ENCODE data around the gene SSH3.
A peak's percentile ranks its signal among the peaks of the same experiment; 100 is the strongest.

Gene SSH3

DNA sequence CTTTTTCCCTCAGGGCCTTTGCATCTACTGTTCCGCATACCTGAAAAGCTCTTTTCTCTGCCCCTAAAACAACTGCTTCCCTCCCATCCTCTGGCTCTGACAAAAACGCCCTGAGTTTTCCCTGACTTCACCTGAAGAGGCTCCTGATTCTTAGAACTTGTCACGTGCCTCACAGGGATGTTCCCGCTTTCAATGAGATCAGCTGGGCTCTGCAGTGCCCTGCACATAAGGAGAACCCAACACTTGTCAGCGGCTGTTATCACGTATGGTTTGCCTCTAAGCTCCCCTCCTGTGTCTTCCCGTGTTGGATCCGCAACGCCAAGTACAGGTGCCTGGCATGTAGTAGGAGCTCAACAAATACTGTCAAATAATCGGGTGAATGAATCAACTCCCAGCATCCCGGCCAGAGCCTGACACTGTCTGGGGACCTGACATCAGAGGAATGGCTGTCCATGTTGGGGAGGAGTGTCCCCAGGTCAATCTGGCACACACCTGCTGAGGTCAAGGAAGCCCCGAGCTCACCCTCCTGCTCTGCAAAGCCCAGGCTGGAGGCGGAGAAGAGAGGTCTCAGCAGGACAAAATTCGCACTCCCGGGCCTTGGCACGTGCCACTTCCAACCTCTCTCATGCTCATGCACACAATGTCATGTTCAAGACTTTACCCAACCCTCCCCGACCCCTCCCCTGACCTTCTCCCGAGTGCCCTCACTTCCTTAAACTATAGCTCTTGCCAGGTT lies 41.2 kb upstream of the SSH3 start:
- Histone ChIP-seq H3K27ac (ENCODE audit: low read length) (no peak overlapping the region), H3K36me3 (ENCODE audit: control insufficient read depth, insufficient read depth, low read length) (no peaks in the 10 kb centered on the region), H3K4me1 (ENCODE audit: control insufficient read depth, insufficient read depth, low read length) (peaks cover 2% of the 10 kb centered on the region; the same call in 1 of the 2 replicates), H3K9me3 (ENCODE audit: control insufficient read depth, insufficient read depth, low read length) (no peaks in the 10 kb centered on the region), H3K27me3 (ENCODE audit: control insufficient read depth, insufficient read depth, low read length) (no peaks in the 10 kb centered on the region; the same call in 1 of the 2 replicates), H3K4me3 (ENCODE audit: low read length) (no peak overlapping the region)
- WGBS (ENCODE audit: insufficient coverage, insufficient read length), result no CpG with 5 or more reads among the region's 18 CpGs
- DNase-seq (ENCODE audit: low read depth, low spot score), result no peak

DNA sequence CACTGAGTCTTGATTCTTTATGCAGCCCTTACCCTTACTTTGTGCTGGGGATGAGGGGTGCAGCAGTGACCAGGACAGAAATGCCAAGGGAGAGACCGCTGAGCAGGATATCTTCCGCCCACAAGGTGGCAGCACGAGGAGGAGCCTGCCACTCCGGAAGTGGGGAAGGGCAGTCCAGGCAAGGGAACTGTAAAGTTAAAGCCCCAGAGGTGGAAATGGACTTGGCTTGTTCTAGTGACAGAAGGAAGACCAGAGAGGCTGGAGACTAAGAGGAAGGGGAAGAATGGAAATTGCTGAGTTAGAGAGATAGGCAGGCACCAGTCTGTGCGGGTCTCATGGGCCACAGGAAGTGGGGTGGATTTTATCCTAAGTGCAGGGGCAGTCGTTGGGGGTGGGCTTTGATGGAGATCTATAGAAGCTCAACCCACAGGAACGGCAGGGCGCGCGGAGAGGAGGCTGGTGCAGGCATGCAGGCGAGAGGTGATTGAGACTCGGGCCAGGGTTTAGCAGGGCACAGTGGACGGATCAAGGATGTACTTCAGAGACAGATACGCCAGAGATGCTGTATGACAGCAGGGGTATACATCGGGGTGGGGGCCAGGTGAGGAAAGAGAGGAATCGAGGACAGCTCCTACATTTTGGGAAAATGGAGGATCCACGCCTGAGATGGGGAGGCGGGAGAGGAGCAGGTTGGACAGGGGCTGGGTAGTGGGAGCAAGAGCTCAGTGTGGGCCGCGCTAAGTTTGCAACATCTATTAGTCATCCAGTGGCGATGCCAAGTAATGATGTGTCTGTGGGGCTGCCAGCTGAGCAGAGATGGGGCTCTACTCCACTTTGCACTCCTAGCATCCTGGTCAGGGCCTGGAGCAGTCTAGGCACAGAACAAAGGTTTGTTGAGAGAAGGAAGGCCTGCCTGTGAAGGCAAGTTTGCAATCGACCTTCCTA lies 40.3 kb upstream of the SSH3 start:
- Histone ChIP-seq H3K27me3 (ENCODE audit: control insufficient read depth, insufficient read depth, low read length) (no peaks in the 10 kb centered on the region; the same call in 1 of the 2 replicates), H3K4me1 (ENCODE audit: control insufficient read depth, insufficient read depth, low read length) (peaks cover 3% of the 10 kb centered on the region; the same call in 1 of the 2 replicates), H3K27ac (ENCODE audit: low read length) (no peak overlapping the region), H3K9me3 (ENCODE audit: control insufficient read depth, insufficient read depth, low read length) (no peaks in the 10 kb centered on the region), H3K36me3 (ENCODE audit: control insufficient read depth, insufficient read depth, low read length) (no peaks in the 10 kb centered on the region), H3K4me3 (ENCODE audit: low read length) (no peak overlapping the region)
- no CpG with 5 or more reads among the region's 22 CpGs for WGBS (ENCODE audit: insufficient coverage, insufficient read length)
- DNase-seq (ENCODE audit: low read depth, low spot score), result no peak

DNA sequence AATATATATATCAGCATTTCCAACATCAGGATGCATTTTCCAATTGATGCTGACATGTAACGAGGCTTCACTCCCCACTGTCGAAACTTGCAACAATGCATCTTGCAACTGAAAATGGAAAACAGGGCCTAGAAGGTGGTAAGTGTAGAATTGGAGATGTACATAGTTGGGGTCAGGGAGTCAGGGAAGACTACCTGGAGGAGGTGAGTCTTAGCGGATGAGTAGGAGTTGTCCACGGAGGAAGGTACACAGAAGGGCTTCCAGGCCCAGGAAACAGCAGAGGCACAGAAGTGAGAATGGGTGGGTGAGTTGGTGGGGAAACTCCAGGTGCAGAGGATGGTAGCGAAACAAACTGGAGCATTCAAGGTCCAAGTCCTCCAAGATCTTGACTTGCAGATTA lies 39.1 kb upstream of the SSH3 start:
- Histone ChIP-seq H3K4me3 (ENCODE audit: low read length) (no peak overlapping the region), H3K27me3 (ENCODE audit: control insufficient read depth, insufficient read depth, low read length) (no peaks in the 10 kb centered on the region; the same call in 1 of the 2 replicates), H3K36me3 (ENCODE audit: control insufficient read depth, insufficient read depth, low read length) (no peaks in the 10 kb centered on the region), H3K27ac (ENCODE audit: low read length) (no peak overlapping the region), H3K9me3 (ENCODE audit: control insufficient read depth, insufficient read depth, low read length) (no peaks in the 10 kb centered on the region), H3K4me1 (ENCODE audit: control insufficient read depth, insufficient read depth, low read length) (peaks cover 3% of the 10 kb centered on the region)
- no CpG with 5 or more reads among the region's 5 CpGs for WGBS (ENCODE audit: insufficient coverage, insufficient read length)
- no peak for DNase-seq (ENCODE audit: low read depth, low spot score)

DNA sequence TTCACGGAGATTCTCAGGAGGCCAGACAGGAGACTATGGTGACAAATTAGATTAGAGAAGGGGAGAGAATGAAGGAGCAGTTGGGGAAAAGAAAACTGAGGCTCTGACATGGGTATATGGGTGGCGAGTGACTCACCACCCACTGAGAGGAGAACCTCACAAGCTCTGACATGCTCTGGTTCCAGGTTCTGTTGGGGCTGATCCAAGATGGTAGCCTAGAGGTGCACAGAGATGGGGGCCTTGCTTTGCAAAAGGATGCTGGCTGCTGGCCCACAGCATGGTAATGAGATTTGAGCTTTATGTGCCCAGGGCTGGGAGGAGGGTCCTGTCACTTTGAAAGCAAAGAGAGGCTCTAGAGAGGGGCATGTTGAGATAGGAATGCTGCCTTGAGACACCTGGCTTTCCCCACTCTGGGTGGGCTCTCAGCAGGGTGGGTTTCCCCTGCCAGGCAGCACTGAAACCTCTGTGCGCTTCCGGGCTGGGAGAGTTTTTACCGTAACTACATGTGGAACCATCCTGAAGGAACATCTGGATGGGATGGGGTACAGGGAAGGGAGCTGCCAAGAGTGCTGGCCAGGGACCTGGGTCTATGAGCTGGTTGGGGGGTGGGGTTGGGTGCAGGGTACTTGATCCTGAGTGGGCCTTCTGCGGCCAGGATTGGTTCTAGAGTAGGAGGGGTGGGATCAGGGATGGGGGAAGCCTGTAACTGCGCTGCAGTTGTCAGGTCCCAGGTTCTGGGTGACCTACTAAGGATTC lies 38.3 kb upstream of the SSH3 start:
- peaks cover 7% of the 10 kb centered on the region for H3K4me1 ChIP-seq (ENCODE audit: control insufficient read depth, insufficient read depth, low read length)

DNA sequence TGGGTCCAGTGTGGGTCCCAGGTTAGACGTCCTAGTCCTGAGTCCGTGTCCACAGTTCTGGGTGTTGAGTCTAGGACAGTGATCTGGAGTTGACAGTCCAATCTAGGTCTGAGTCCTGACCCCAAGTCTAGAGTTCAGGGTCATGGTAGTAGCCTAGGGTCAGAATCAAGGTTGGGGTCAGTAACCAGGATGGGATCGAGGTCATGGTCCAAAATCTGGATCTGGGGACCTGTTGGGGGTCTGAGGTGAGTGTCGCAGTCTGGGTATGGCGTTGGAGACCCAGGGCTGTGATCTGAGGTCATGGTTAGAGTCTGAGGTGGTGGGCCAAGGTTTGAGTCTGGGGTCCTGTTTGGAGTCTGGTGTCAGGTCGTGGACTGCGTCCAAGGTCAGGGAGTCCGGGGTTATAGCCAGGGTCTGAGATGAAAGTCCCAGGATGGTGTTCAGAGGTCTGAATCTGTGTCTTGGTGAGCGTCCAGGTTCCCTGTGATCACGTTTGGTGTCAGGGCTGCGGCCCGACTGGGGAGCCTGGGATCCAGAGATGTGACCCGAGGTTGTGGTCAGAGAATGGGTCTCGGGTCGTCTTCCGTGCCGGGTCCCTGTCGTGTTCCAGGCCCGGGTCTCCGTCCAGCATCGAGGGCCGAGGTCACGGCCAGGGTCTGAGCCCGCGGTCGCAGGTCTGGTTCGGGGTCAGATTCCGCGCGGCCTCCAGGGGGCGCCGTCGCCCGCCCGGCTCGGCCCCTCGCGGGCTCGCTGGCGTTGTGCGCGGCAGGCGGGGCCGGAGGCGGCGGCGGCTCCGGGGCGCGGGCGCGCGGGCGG lies 37.5 kb upstream of the SSH3 start:
- DNase-seq (ENCODE audit: low read depth, low spot score), result no peak
- no peak overlapping the region for H3K27ac ChIP-seq (ENCODE audit: low read length)
- peaks cover 11% of the 10 kb centered on the region for H3K4me1 ChIP-seq (ENCODE audit: control insufficient read depth, insufficient read depth, low read length)
- no peaks in the 10 kb centered on the region for H3K36me3 ChIP-seq (ENCODE audit: control insufficient read depth, insufficient read depth, low read length)
- H3K27me3 ChIP-seq (ENCODE audit: control insufficient read depth, insufficient read depth, low read length), result no peaks in the 10 kb centered on the region; the same call in 1 of the 2 replicates
- H3K9me3 ChIP-seq (ENCODE audit: control insufficient read depth, insufficient read depth, low read length), result no peaks in the 10 kb centered on the region
- peak overlapping the region; percentile 5; the same call in 1 of the 2 replicates for H3K4me3 ChIP-seq (ENCODE audit: low read length)
- no CpG with 5 or more reads among the region's 54 CpGs for WGBS (ENCODE audit: insufficient coverage, insufficient read length)

More for the DNA sequence above, 38.3 kb upstream of the SSH3 start:
- WGBS (ENCODE audit: insufficient coverage, insufficient read length), result no CpG with 5 or more reads among the region's 7 CpGs
- DNase-seq (ENCODE audit: low read depth, low spot score), result no peak
- no peak overlapping the region for H3K4me3 ChIP-seq (ENCODE audit: low read length)
- H3K36me3 ChIP-seq (ENCODE audit: control insufficient read depth, insufficient read depth, low read length), result no peaks in the 10 kb centered on the region
- no peak overlapping the region for H3K27ac ChIP-seq (ENCODE audit: low read length)
- no peaks in the 10 kb centered on the region; the same call in 1 of the 2 replicates for H3K27me3 ChIP-seq (ENCODE audit: control insufficient read depth, insufficient read depth, low read length)
- no peaks in the 10 kb centered on the region for H3K9me3 ChIP-seq (ENCODE audit: control insufficient read depth, insufficient read depth, low read length)

DNA sequence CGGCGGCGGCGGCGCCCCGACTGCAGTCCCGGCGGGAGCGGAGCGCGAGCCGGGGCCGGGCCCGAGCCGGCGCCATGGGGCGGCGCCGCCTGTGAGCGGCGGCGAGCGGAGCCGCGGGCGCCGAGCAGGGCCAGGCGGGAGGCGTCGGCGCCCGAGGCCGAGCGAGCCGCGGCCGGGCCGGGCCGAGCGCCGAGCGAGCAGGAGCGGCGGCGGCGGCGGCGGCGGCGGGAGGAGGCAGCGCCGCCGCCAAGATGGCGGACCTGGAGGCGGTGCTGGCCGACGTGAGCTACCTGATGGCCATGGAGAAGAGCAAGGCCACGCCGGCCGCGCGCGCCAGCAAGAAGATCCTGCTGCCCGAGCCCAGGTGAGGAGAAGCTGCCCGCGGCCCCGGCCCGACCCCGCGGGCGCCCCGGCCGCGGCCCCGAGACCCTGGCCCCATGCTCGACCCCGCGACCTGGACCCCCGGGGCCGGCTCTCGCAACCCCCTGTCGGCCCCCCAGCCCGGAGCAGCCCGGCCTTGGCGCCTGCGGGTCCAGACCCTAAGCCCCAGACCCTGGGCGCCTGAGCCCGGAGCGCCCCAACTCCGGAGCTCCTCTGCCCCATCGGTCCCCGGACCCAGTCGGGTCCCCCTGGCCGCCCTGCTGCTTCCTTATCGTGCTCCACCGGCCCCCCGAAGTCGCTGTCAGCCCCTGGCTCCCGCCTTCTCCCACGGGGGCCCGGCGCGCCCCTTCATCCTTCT lies 36.7 kb upstream of the SSH3 start, which contains the start of gene GRK2:
GRK2 (plus strand) TSS at position 25 of the 739 bp plus-strand sequence; CDS start at position 252, 227 bp downstream.
- DNase-seq (ENCODE audit: low read depth, low spot score), result no peak
- peak within 1 kb of the TSS; percentile 70 for H3K4me3 ChIP-seq (ENCODE audit: low read length)
- peaks cover 12% of the 10 kb centered on the region for H3K4me1 ChIP-seq (ENCODE audit: control insufficient read depth, insufficient read depth, low read length)
- WGBS (ENCODE audit: insufficient coverage, insufficient read length), result no CpG with 5 or more reads among the region's 103 CpGs
- H3K36me3 ChIP-seq (ENCODE audit: control insufficient read depth, insufficient read depth, low read length), result no peaks in the 10 kb centered on the region
- no peaks in the 10 kb centered on the region; the same call in 1 of the 2 replicates for H3K27me3 ChIP-seq (ENCODE audit: control insufficient read depth, insufficient read depth, low read length)
- H3K27ac ChIP-seq (ENCODE audit: low read length), result no peak within 1 kb of the TSS
- no peaks in the 10 kb centered on the region for H3K9me3 ChIP-seq (ENCODE audit: control insufficient read depth, insufficient read depth, low read length)

DNA sequence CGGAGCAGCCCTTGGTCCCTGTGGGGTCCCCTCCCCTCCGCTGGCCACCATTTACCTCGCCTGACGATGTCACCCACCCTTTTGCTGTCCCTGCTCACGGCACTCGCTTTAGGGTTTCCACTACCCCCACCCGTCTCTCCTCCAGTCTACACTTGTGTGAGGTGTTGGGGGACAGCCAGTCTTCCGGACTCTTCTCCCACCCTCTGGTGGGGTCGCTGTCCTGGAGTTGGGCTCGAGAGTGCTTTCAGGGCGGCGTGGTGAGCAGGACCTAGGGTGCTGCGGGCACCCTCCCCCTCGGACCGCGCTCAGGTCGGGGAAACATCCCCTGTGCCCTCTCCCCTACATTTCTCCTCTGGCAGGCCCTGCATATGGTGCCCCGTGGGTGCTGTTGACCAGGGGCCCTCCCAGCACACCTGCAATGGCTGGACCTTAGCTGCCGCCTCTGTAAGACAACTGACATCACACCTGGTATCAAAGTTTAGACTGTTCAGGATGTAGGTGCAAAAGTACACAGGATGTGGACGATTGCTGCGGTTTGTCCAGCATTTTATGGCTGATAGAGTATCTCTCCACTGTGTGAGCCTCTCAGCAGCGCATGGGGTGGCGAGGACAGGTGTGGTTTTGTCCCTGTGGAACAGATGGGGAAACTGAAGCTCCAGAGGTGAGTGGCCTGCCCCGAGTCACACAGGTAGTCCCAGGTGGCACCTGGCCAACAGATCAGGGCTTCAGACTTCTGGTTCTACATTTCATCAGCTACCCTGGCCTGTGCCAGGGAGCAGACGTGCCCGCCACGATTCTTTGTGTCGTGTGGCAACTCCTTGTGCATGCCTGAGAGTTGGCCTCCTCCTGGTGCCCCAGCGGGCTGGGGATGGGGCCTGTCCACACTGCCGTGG lies 35.9 kb upstream of the SSH3 start:
- Histone ChIP-seq H3K36me3 (ENCODE audit: control insufficient read depth, insufficient read depth, low read length) (peaks cover 2% of the 10 kb centered on the region; the same call in 1 of the 2 replicates), H3K27me3 (ENCODE audit: control insufficient read depth, insufficient read depth, low read length) (no peaks in the 10 kb centered on the region; the same call in 1 of the 2 replicates), H3K27ac (ENCODE audit: low read length) (no peak overlapping the region), H3K4me3 (ENCODE audit: low read length) (peak overlapping the region; percentile 70; the same call in 1 of the 2 replicates), H3K9me3 (ENCODE audit: control insufficient read depth, insufficient read depth, low read length) (no peaks in the 10 kb centered on the region), H3K4me1 (ENCODE audit: control insufficient read depth, insufficient read depth, low read length) (peaks cover 15% of the 10 kb centered on the region)
- no CpG with 5 or more reads among the region's 30 CpGs for WGBS (ENCODE audit: insufficient coverage, insufficient read length)
- DNase-seq (ENCODE audit: low read depth, low spot score), result no peak

DNA sequence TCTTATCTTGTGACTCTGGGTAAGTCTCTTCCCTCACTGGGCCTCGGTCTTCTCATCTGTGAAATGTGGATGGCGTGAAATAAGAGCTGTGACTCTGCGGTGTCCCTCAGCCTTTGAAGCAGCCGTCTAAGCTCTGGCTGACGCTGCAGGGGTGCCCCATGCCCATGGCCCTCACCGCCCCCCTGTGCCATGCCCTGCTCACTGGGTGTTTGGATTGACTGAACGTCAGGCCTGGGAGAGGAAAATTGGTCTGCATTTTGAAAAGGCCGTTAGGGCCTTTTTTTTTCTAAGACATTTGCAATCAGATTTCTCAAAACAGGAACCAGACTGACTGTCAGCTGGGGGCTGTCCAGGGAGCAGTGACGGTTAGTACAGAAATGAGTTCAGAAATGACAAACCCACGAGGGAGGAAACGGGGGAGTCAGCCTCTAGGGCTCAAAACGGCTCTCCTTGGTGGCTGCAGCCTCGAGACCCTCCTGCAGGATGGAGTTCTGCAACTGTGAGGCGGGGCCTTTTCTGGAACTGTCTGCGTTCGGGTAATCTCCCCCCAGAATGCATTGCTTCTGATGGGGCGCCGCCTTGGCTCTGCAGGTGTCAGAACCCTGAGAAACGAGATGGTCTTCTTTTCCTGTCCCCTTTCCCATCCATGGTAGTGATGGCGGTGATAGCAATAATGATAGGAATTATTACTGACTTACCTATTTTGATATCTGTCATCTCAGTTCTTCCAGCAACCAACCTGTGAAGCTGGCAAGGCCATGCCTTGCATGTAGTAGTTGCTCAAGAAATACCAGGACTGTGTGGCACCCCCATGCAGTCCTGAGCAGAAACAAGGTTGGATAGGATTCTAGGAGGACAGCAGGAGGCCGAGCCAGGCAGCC lies 35.0 kb upstream of the SSH3 start:
- H3K4me3 ChIP-seq (ENCODE audit: low read length), result no peak overlapping the region
- H3K27me3 ChIP-seq (ENCODE audit: control insufficient read depth, insufficient read depth, low read length), result no peaks in the 10 kb centered on the region; the same call in 1 of the 2 replicates
- H3K27ac ChIP-seq (ENCODE audit: low read length), result no peak overlapping the region
- H3K36me3 ChIP-seq (ENCODE audit: control insufficient read depth, insufficient read depth, low read length), result peaks cover 6% of the 10 kb centered on the region; the same call in 1 of the 2 replicates
- H3K9me3 ChIP-seq (ENCODE audit: control insufficient read depth, insufficient read depth, low read length), result no peaks in the 10 kb centered on the region
- peaks cover 13% of the 10 kb centered on the region for H3K4me1 ChIP-seq (ENCODE audit: control insufficient read depth, insufficient read depth, low read length)
- DNase-seq (ENCODE audit: low read depth, low spot score), result no peak
- no CpG with 5 or more reads among the region's 21 CpGs for WGBS (ENCODE audit: insufficient coverage, insufficient read length)
